SH-SY5Y (cell line): Measurements from ENCODE around the gene AIRE.

Experiments
- GATA2 ChIP-seq: IDR thresholded peaks from 2 replicates; pipeline ENCODE4 v1.6.1; 2011; ENCODE audit warnings: mild to moderate bottlenecking, low read depth, low read length
- GATA3 ChIP-seq: IDR thresholded peaks from 2 replicates; pipeline ENCODE4 v1.6.1; 2011; ENCODE audit warnings: low read depth, mild to moderate bottlenecking, low read length, moderate library complexity

GRCh38 chr21:44286716-44287632 is 1.3 kb downstream of the AIRE start:
- TF ChIP-seq GATA2, result no peak
- TF ChIP-seq GATA3, result no peak
